GM19099 (cell line): ENCODE data around the gene MAGI2.

Experiments
- POLR2A ChIP-seq: IDR thresholded peaks from 3 replicates; pipeline ENCODE4 v1.6.1; 2011; ENCODE audit warnings: low read depth; ENCODE audit not compliant: insufficient read length; ENCODE audit errors: extremely low read depth

The MAGI2 gene

DNA sequence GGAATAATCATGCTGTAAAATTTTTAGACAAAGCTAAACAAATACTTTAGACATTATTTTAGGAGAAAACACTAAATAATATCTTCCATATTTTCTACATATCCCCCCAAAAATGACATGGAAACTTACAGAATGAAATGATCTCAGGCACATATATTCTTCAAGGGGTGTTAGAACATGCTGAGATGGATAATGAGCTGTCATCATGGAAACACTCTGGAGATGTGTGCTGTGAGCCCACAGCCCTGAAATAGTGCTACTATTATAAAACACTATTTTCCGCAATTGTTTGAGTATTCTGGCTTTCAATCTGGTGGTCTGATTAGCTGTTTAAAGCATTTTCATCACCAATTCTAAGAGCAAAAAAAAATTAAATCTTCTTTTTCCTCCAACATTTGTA, 1269.2 kb downstream of the MAGI2 start:
- TF ChIP-seq POLR2A: no peak

DNA sequence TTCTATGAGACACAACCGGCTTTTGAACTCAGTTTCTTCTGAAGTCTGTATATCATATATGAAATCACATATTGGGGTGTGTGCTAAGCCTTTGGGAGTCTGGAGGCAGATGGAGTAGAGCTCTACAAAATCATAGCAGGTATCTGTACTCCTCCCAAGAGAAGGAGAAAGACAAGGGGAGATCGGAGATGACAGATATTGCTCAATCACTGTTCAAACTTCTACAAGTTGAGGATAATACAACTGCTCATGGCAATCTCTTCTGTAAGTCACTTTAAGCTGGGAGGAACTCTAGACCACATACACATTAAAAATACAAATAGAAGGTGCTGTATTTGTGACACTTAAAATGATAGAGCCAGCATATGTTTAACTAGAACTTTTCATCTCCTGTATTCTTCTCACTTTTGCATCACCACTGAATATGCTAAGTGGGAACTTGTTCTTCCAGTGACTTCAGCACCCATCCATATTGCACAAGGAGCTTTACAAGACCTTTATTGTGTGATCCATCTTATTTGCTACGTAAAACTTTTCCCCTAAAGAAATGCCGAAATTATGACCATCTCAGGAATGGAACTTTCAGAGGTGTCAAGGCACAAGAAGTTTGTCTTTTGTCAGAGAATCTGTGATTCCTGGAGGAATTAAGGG, 1273.5 kb downstream of the MAGI2 start:
- TF ChIP-seq POLR2A: no peak

DNA sequence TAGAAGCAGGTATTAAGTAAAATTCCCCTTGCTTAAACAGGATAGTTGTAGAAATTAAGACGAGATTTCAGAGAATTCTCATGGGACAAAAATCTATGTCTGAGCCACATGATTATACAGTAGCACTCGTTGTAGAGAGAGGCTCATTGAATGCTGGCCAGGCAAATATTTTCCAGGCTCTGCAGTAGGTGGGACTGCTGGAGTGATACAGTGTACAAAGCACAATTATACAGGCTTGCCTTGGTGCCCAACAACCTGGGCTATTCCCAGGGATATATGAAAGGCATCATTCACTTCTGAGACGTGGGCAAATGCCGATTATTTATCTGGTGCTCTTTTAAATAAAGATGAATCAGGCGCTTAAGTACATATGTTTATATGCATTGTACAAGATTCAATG, 1274.3 kb downstream of the MAGI2 start:
- no peak for TF ChIP-seq POLR2A

DNA sequence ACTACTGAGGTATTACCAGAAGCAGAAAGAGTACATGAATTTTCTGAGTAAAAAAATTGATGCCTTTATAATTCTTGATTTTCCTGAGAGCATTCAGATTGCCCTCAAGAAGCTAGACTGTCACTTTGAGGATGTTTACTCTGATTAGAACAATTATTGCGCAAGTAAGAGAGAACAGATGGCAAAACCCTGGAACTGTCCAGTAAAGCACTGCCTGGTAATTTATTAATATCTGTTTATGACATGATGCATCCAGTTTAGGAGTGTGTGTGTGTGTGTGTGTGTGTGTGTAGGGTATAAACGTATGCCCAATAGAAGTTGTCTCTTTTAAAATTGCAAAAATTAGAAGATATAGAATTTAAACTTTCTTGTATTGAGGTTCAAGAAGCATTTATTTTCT, 1275.1 kb downstream of the MAGI2 start:
- no peak for TF ChIP-seq POLR2A

DNA sequence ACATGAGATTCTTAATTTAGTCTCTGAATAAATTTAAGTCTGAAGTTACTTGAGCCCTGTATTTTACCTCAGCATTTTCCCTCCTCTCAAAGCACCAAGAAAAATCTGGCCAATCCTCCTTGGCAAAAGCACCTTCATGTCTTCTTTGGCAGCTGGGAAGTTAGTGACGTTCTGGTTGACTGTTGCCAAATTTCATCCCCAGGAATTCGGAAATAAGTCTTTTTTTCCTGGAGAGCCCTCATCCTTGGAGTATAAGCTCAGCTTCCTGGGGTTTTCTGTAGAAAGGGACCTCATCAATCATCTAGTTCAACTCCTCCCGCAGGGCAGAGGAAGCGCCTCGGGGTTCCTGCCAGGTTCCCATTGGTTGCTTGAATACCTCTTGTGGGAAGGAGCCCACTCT, 1277.3 kb downstream of the MAGI2 start:
- TF ChIP-seq POLR2A: no peak

DNA sequence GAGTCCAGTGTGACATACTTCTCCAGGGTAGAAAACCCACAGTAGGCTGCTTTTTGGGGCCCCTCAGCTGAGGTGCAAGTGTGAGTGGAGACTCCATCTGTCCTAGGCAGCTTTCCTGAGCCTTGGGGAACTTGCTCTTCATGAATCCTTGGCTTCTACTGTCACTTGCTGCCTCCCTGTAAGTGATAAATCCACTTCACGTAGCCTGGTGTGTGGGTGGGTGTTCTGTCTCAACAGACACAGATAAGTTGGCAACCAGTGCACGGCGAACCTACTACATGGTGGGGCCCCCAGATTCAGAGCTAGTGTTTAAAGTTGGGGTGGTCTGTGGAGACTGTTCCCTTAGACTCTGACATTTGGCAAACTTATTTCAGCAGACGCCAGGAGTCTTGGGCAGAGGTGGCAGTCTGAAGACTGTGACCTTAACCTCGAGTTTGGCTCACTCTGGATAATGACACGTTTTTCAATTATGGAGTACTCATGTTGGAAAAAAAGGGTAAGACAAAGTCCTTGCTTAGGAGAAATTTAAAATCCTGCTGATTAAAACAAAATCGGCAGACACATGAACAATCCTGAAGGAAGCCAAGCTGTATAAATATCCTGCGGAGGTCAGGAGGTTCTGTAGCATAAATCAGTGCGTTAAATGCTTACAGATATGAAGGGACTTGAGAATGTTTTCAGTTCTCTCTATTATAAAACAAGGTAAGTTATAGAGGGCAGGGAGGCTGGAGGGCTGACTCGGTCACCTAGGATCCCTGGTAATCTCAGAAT, 1278.0 kb downstream of the MAGI2 start:
- TF ChIP-seq POLR2A: no peak

DNA sequence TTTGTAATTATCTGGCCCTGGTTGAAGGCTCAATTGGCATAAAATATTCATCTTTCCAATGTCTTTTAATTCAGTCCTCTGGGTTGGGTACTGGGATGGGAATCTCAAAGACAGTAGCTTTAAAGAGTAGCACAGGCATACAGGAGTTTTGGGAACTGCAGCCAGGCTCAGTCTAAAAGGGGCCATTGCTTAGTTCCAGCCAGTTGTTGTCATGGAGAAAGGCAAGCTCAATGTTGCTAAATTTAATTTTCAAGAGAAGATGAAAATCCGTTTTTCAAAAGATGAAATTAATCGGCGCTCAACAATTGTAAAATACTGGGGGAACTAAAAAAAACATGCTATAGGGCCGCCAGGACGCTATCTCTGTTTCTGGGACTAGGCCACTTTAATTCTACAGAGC, 1279.8 kb downstream of the MAGI2 start:
- TF ChIP-seq POLR2A: no peak

DNA sequence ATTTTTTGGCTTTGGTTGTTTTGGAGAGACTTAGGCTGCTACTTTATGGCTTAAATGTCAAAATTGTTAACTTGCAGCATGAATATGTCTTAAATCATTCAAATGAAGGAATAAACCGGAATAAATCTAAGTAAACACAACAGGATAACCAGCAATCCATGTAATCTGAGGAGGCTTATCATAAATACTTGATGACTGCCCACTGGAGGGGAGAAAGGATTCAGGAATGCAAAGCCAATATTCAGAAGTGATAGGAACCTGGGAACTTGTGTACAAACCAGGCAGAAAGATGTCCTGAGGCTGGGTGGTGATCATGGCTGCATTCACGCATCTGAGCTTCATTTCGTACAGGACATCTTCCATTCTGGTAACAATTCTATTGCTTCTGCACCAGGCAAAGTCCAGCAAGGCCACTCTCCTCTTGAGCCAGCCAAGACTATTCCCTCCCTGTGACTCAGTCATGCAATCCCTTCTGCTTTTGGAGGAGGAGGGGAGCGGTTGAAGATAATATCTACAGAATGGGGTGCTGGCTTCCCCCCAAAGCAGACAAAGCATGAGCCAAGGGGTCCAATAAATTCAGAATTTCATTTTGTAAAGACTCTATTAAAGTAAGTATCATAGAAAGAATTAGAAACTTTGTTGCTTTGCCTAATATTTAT, 1280.4 kb downstream of the MAGI2 start:
- no peak for TF ChIP-seq POLR2A

DNA sequence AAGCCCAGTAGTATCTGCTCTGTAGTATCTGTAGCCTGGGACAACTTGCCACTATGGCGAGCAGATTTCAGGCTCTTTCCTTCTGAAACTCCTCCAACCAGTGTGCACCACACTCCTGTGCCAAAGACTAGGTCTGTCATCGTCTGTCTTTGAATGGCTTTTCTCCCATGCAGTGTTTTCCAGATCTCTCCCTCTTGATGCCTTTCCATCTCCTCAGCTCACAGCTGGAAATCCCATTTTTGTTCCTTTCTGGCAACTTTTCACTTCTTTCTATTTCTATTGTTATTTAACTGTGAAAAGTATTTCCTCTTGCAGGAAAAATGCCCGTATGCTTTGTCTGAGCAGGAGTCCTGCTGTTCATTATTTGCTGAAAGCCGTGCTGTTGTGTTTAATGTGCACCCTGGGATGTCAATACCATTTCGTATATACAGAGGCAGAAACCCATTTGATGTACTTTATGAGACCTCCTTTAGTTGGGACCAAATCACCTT, 1281.2 kb downstream of the MAGI2 start:
- no peak for TF ChIP-seq POLR2A

DNA sequence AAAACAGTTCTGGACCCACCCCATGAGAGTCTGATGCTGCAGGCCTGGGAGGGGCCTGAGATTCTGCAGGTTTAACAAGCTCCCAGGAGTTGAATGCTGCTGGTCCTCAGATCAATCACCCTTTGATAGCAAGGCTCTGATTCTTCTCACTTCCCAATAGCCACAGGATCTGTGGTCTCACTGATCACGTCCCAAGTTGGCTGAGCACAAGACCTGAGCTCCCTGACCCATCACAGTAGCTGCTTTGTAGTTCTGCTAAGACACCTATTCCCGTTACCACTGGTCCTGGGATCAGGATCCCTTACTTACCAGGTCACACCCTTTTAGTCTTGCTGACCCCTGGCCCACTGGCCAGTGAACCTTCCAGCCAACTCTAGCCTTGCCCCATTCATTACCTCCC, 1282.1 kb downstream of the MAGI2 start:
- no peak for TF ChIP-seq POLR2A

DNA sequence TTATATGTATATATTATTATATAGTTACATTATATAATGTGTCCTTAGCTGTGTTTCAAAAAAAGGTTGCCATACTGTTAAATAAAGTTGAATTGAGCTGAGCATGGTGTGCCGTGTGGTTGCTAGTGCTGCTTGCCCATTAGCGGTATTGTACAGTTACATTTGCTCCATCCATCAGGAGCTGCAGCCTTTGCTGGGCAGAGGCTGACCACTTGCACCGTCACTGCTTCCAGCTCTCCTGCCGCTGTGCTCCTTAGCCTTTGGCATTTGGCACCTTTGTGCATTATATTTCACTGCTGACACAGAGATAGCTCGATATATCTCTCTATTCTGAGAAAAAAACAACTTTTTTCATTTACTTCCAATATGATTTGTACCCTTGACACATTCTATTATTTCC, 1282.7 kb downstream of the MAGI2 start:
- TF ChIP-seq POLR2A: no peak

DNA sequence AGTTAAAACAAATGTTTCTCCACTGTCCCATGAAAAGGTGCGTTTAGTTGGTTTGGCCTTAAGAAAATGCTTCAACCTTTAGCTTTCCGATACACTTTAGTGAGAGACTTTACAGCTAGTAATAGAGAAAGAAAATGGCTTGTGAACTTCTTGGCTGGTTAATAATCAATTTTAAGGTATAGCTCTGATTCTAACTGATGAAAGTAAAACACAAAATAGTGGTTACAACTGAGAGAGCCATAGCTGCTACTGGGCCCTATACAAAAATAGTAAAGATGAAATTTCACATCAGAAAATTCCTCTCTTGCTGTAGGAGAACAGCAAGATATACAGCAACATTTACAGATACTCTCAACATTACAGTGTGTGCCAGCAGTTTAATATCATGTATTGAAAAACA, 1283.5 kb downstream of the MAGI2 start:
- no peak for TF ChIP-seq POLR2A

DNA sequence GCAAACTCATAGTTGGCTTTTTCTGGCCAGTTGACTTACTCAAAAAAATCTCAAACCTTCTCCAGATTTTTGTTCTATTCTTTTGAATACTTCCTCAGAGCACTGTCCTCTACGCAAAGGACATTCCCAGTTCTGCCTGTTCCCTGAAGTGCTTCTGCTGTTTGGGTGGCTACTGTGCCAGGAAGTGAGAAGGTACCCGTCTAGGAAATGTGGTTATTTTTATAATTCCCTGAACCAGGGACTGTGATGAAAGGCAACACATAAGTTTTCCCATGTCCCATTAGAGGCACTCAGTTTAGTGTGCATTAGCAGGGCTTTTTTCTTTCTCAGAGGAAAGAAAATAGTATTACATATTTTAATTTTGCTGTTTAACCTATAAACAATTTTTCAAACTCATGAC, 1284.6 kb downstream of the MAGI2 start:
- no peak for TF ChIP-seq POLR2A

DNA sequence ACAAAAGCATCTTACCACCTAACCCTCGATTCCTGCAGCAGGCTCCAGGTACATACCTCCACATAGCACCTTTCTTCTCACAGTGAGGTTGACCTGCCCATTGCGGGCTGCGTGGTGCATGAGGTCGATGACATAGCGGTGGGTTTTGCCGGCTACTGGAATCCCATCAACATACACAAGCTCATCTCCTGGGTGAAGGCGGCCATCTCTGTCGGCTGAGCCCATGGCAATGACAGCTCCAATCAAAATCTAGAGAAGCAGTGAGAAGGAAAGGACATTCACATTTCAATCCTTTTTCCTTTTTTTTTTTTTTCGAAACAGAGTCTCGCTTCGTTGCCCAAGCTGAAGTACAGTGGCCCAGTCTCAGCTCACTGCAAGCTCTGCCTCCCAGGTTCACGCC, 1285.6 kb downstream of the MAGI2 start:
- no peak for TF ChIP-seq POLR2A

DNA sequence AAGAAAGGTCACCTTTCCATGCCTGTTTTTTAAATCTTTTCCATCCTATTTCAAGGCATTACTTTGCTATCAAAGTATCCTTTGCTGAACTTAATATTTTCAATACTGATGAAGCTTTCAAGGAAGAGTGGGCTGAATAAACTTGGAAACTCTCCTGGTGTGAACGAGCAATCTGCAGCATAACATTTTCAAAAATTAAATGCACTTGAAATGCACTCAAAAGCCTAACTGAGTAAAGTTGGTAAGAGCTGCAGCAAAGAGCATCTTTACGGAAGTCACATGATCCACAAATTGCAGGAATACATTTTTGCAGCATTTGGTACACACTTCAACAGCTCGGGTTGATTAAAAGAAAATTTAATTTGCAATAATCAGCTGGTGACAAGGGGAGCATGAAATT, 1287.6 kb downstream of the MAGI2 start:
- no peak for TF ChIP-seq POLR2A

DNA sequence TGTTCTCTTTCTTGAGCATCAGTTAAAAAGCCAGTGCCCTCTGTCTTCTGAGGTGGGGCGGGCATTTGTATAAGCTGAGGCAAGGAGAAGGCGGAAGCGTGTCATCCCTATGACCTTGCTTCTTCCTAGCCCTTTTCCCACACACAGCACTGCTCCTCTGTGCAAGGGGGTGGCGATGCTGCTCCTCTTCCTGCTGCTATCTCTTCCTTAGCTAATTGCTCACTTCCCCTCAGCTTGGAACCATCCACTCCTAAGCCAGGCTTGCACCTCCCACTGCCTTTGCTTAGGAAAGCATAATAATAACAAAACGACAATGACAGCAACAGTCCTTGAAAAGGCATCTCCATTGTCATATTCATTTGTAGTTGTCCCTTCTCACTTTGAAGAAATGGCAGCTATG, 1288.0 kb downstream of the MAGI2 start:
- no peak for TF ChIP-seq POLR2A

DNA sequence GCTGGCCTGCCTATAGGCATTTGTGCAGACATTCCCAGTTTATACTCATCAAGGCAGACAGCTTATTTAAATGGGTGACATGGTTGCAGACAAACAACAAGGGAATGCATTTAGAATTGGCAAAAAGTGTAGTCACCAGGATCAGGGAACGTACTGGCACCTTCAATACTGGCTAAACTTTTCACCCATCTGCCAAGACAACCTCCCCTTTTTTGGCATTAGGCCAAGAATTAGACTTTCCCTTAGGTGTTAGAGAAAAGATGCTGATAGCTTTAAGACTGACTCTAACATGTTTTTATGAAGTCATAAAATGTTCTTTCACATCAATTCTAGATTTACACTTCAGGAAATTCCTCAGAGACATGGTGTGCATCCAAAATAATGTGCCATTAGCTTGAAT, 1289.0 kb downstream of the MAGI2 start:
- no peak for TF ChIP-seq POLR2A

DNA sequence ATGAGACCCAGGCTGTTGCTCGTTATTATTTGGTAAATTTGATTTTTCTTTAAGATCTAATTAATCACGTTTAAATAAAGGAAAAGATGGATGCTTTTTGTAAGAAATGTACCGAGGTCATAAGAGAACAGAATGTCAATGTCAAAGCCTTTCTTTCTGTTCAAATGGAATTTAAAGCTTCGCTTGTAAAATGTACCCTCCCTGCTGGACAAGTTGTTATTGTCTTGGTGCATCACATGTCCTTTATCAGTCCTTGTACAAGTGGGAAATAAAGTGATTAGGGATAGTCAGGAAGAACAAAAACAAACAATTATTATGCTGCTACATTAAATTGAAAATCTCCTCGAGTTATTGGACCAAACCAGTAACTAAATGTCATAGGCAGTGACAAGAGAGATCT, 1291.7 kb downstream of the MAGI2 start:
- TF ChIP-seq POLR2A: no peak
